Endothelial cell of umbilical vein (primary cell): ENCODE results near the gene CABP2. TPM values are rescaled to one million over a fixed set of nuclear protein-coding genes. Genes with fewer than 3 reads are reported as not detected.
"Not testable (repeated sequence)": the region's sequence is repeated elsewhere in the genome, so short reads cannot be mapped to it uniquely, and the experiment has no call there.

ENCODE experiments used
- BruUV-seq: library from RNA; stranded (reverse); fragments of 400-500 nt; replicated peaks from 2 replicates; lab custom pipeline; 2021; lab: Mats Ljungman, UMichigan
- CTCF ChIA-PET: fragments of 300-600, 350-600 bp; sonication (Branson Sonifier 250); formaldehyde crosslinking; loops from one replicate; lab custom pipeline; 2021; ENCODE audit warnings: antibody characterized with exemption, inconsistent platforms; lab: Charles Lee
- POLR2A ChIA-PET: fragments of 300-600, 350-600 bp; sonication (Branson Sonifier 250); formaldehyde crosslinking; loops from one replicate; lab custom pipeline; 2021; ENCODE audit warnings: antibody characterized with exemption, inconsistent platforms; lab: Charles Lee
- DNase-seq: peaks from one replicate; pipeline ENCODE4 v3.0.0-alpha.2; 2011; ENCODE audit warnings: low read depth, low spot score
- FAIRE-seq: peaks from 2 replicates; lab custom pipeline; 2011; peaks lifted over from hg19 to GRCh38; lab: Jason Lieb, UNC
- H2AFZ ChIP-seq: 2 replicates; pipeline ENCODE4 v1.6.0; 2012; ENCODE audit warnings: low read depth, low read length, control low read depth, inconsistent platforms
- H3K27ac ChIP-seq: 2 replicates; pipeline ENCODE4 v1.5.1; 2011; ENCODE audit warnings: low read depth, mild to moderate bottlenecking, control low read depth, low read length, moderate library complexity; ENCODE audit not compliant: insufficient read depth
- H3K27me3 ChIP-seq, 2 experiments: 2 replicates each; pipeline versions ENCODE4 v1.6.0 to v1.6.1; 2011; ENCODE audit warnings: low read length in 2 of 2, mixed read lengths in 1 of 2; ENCODE audit not compliant: control insufficient read depth in 2 of 2, insufficient read depth in 2 of 2
- H3K36me3 ChIP-seq, 2 experiments: 2 replicates in 1 of 2; 3 replicates in 1 of 2; pipeline ENCODE4 v1.5.1; 2011; ENCODE audit warnings: low read length in 2 of 2, mild to moderate bottlenecking in 1 of 2, moderate library complexity in 1 of 2; ENCODE audit not compliant: control insufficient read depth in 2 of 2, insufficient read depth in 2 of 2; ENCODE audit errors: extremely low read depth in 1 of 2
- H3K4me1 ChIP-seq: 3 replicates; pipeline ENCODE4 v1.5.1; 2011; ENCODE audit warnings: mild to moderate bottlenecking, low read length; ENCODE audit not compliant: control insufficient read depth, insufficient read depth; ENCODE audit errors: extremely low read depth
- H3K4me2 ChIP-seq: 2 replicates; pipeline ENCODE4 v1.6.1; 2011; ENCODE audit warnings: low read length, control low read depth, mixed read lengths; ENCODE audit not compliant: insufficient read depth
- H3K4me3 ChIP-seq, 3 experiments: fragments of 200-600 bp in 1 of 3; sonication (generic), shearing (Covaris generic) in 1 of 3; replicated peaks in 1 of 3; 2 replicates each; pipeline ENCODE4 v1.5.1; 2011 to 2016; ENCODE audit warnings: control low read depth in 3 of 3, low read length in 3 of 3, mild to moderate bottlenecking in 2 of 3, inconsistent platforms in 1 of 3, low read depth in 1 of 3, moderate library complexity in 1 of 3; ENCODE audit not compliant: insufficient read depth in 1 of 3
- H3K79me2 ChIP-seq: 2 replicates; pipeline ENCODE4 v1.6.0; 2012; ENCODE audit warnings: low read length, inconsistent platforms; ENCODE audit not compliant: control insufficient read depth, insufficient read depth
- H3K9ac ChIP-seq: replicated peaks from 2 replicates; pipeline ENCODE3; 2011; ENCODE audit warnings: low read length, control low read depth; ENCODE audit not compliant: insufficient read depth; ENCODE audit errors: extremely low read depth
- H3K9me1 ChIP-seq: replicated peaks from 3 replicates; pipeline ENCODE4 v1.6.0; 2011; ENCODE audit warnings: mild to moderate bottlenecking, low read length; ENCODE audit not compliant: control insufficient read depth, insufficient read depth; ENCODE audit errors: extremely low read depth
- H3K9me3 ChIP-seq: replicated peaks from 2 replicates; pipeline ENCODE4 v1.5.1; 2012; ENCODE audit warnings: low read length, inconsistent platforms; ENCODE audit not compliant: control insufficient read depth, insufficient read depth
- H4K20me1 ChIP-seq: replicated peaks from 2 replicates; pipeline ENCODE3; 2011; ENCODE audit warnings: mild to moderate bottlenecking, low read length; ENCODE audit not compliant: control insufficient read depth, insufficient read depth; ENCODE audit errors: extremely low read depth
- CTCF ChIP-seq, 2 donors: IDR thresholded peaks; 1 replicate in 1 of 2; 2 replicates in 1 of 2; pipeline ENCODE4 v1.5.1; 2011; ENCODE audit warnings: low read length in 2 of 2, mild to moderate bottlenecking in 2 of 2, moderate library complexity in 2 of 2, control low read depth in 1 of 2, inconsistent platforms in 1 of 2, low read depth in 1 of 2; ENCODE audit not compliant: insufficient read depth in 1 of 2; ENCODE audit errors: extremely low read depth in 1 of 2
- EZH2 ChIP-seq: IDR thresholded peaks from 2 replicates; pipeline ENCODE4 v1.6.1; 2012; ENCODE audit warnings: borderline replicate concordance, low read depth, mild to moderate bottlenecking, moderate library complexity, low read length, inconsistent platforms; ENCODE audit not compliant: severe bottlenecking
- FOS ChIP-seq: IDR thresholded peaks from 2 replicates; pipeline ENCODE4 v1.6.1; 2011; ENCODE audit warnings: mild to moderate bottlenecking, low read length, moderate library complexity, borderline replicate concordance; ENCODE audit not compliant: insufficient read depth
- GATA2 ChIP-seq: IDR thresholded peaks from 2 replicates; pipeline ENCODE4 v1.7.0; 2011; ENCODE audit warnings: low read depth, mild to moderate bottlenecking, moderate library complexity, mixed read lengths, low read length; ENCODE audit not compliant: insufficient read length, insufficient read depth
- JUN ChIP-seq: IDR thresholded peaks from 2 replicates; pipeline ENCODE4 v1.6.1; 2011; ENCODE audit warnings: borderline replicate concordance, low read depth; ENCODE audit not compliant: insufficient read length, insufficient read depth
- MAX ChIP-seq: IDR thresholded peaks from 2 replicates; pipeline ENCODE4 v1.6.1; 2011; ENCODE audit not compliant: insufficient read depth, insufficient read length
- MYC ChIP-seq: IDR thresholded peaks from one replicate; pipeline ENCODE4 v1.6.1; 2011; ENCODE audit warnings: mild to moderate bottlenecking, low read depth, low read length
- POLR2A ChIP-seq: IDR thresholded peaks from 2 replicates; pipeline ENCODE4 v1.6.1; 2012; ENCODE audit warnings: low read depth, mild to moderate bottlenecking, control low read depth, low read length
- POLR2AphosphoS5 ChIP-seq: IDR thresholded peaks from 2 replicates; pipeline ENCODE4 v1.6.1; 2012; ENCODE audit warnings: low read depth, mild to moderate bottlenecking, control low read depth, low read length, moderate library complexity; ENCODE audit not compliant: insufficient read depth
- dilution Hi-C: fragments of 300-500 bp; cut with MboI; formaldehyde crosslinking; loops from one replicate; pipeline ENCODE4 v1.15.0; 2019; ENCODE audit warnings: low sequenced_read_pairs; ENCODE audit not compliant: extremely low pct_ligation_motif_present
- intact Hi-C: fragments of 100-400 bp; cut with micrococcal nuclease; formaldehyde crosslinking; loops from one replicate; pipeline ENCODE4 v1.10.0; 2022
- polyA plus RNA-seq, 4 experiments: library from polyadenylated mRNA; depleted of rRNA in 3 of 4; stranded (reverse) in 3 of 4; unstranded in 1 of 4; fragments of >200 nt; gene quantifications; 2 replicates each; pipeline versions ENCODE4 v1.2.1 to v1.2.3, GENCODE V29; 2011 to 2012; ENCODE audit warnings: missing spikeins in 1 of 4
- total RNA-seq: library from RNA; stranded (reverse); gene quantifications from 2 replicates; pipeline ENCODE4 v1.2.3, GENCODE V29; 2021

Gene CABP2
- total and polyA plus RNA-seq, 2 donors (not counting 3 experiments of a cell fraction or from before 2014, with no cell fraction given), result not detected

GRCh38 chr11:67556244-67556643 lies 33.0 kb upstream of the CABP2 start:
- Histone ChIP-seq H3K9me1 (no peaks in the 10 kb centered on the region), H3K9ac (no peak overlapping the region), H3K4me1 (no peaks in the 10 kb centered on the region), H3K79me2 (no peaks in the 10 kb centered on the region), H3K36me3 (no peaks in the 10 kb centered on the region), H3K4me2 (no peak overlapping the region), H3K27me3 (no peaks in the 10 kb centered on the region), H3K9me3 (no peaks in the 10 kb centered on the region), H2AFZ (no peak overlapping the region), H3K27ac (no peak overlapping the region), H3K4me3 (no peak overlapping the region), H4K20me1 (no peaks in the 10 kb centered on the region)
- POLR2A ChIA-PET, result no interaction called here
- BruUV-seq, result no TSS peak
- CTCF ChIA-PET, result interaction anchor here (1.0 to 1.4 kb wide), 2 partner anchors 10 to 74 kb away, joined by 3 read pairs; no protein-coding TSS in a partner anchor
- DNase-seq (no peak), FAIRE-seq (no peak)
- intact Hi-C loops, result no loop called here
- no peak for TF ChIP-seq JUN
- no peak for TF ChIP-seq POLR2A
- TF ChIP-seq GATA2, result no peak
- TF ChIP-seq EZH2, result no peak
- no peak for TF ChIP-seq CTCF (IDR thresholded peaks at IDR 0.05; ENCODE audit: extremely low read depth in 1 of 2, insufficient read depth in 1 of 2, low read depth in 1 of 2, low read length in 2 of 2)
- no peak for TF ChIP-seq FOS
- no peak for TF ChIP-seq POLR2AphosphoS5
- TF ChIP-seq MYC, result no peak
- TF ChIP-seq MAX, result no peak
- dilution Hi-C loops, result no loop called here

GRCh38 chr11:67551697-67552096 lies 28.5 kb upstream of the CABP2 start:
- H3K4me1 ChIP-seq, H4K20me1 ChIP-seq, FAIRE-seq, BruUV-seq, H3K4me3 ChIP-seq, H3K27me3 ChIP-seq, H3K36me3 ChIP-seq, intact Hi-C loops, CTCF ChIA-PET, H3K9ac ChIP-seq, DNase-seq, H3K4me2 ChIP-seq, H3K9me1 ChIP-seq, H2AFZ ChIP-seq, dilution Hi-C loops, H3K79me2 ChIP-seq, H3K27ac ChIP-seq, H3K9me3 ChIP-seq, POLR2A ChIA-PET: not testable (repeated sequence)
